SU-DHL-6 (cell line): Measurements from ENCODE around the gene PCSK2.

Experiments
- H2AFZ ChIP-seq: fragments of 200-600 bp; sonication (generic); 2 replicates; pipeline ENCODE4 v1.6.1; 2014; ENCODE audit warnings: low read depth, mild to moderate bottlenecking, moderate library complexity, mixed read lengths, antibody characterized with exemption, low read length; ENCODE audit not compliant: severe bottlenecking
- H3F3A ChIP-seq: fragments of 200-600 bp; shearing (Covaris generic); 2 replicates; pipeline ENCODE4 v1.6.0; 2016; ENCODE audit warnings: antibody characterized with exemption, mild to moderate bottlenecking; ENCODE audit not compliant: insufficient read depth
- H3K27ac ChIP-seq: fragments of 200-600 bp; sonication (generic); 2 replicates; pipeline ENCODE4 v1.5.1; 2016; ENCODE audit warnings: low read depth, mild to moderate bottlenecking, low read length, moderate library complexity, mixed read lengths
- H3K27me3 ChIP-seq: fragments of 200-600 bp; sonication (generic), shearing (Covaris generic); 2 replicates; pipeline ENCODE4 v1.6.0; 2014; ENCODE audit warnings: mild to moderate bottlenecking, low read length
- H3K36me3 ChIP-seq: fragments of 200-600 bp; sonication (generic); 2 replicates; pipeline ENCODE4 v1.6.1; 2014; ENCODE audit warnings: mild to moderate bottlenecking, low read length, mixed read lengths
- H3K4me2 ChIP-seq: fragments of 300-600, 200-600 bp; shearing (Covaris generic), sonication (generic); 2 replicates; pipeline ENCODE4 v1.6.0; 2014; ENCODE audit warnings: low read length, low read depth, mild to moderate bottlenecking; ENCODE audit not compliant: poor library complexity, severe bottlenecking
- H3K4me3 ChIP-seq: fragments of 200-600 bp; sonication (generic); 2 replicates; pipeline ENCODE4 v1.5.1; 2014; ENCODE audit warnings: antibody characterized with exemption, low read length, mild to moderate bottlenecking, mixed read lengths; ENCODE audit not compliant: insufficient read depth, poor library complexity, severe bottlenecking
- H3K79me2 ChIP-seq: fragments of 200-600 bp; sonication (generic); 2 replicates; pipeline ENCODE4 v1.6.1; 2014; ENCODE audit warnings: mild to moderate bottlenecking, low read length, moderate library complexity; ENCODE audit not compliant: insufficient read depth
- H3K9ac ChIP-seq: fragments of 200-600 bp; sonication (generic); 2 replicates; pipeline ENCODE4 v1.7.0; 2014; ENCODE audit warnings: mild to moderate bottlenecking, low read length
- H3K9me2 ChIP-seq: fragments of 200-600 bp; sonication (generic); replicated peaks from 2 replicates; pipeline ENCODE4 v1.6.1; 2014; ENCODE audit warnings: low read length; ENCODE audit not compliant: insufficient read depth
- H3K9me3 ChIP-seq: fragments of 200-600 bp; sonication (generic); 2 replicates; pipeline ENCODE4 v1.6.1; 2014; ENCODE audit warnings: low read length, mixed read lengths; ENCODE audit not compliant: insufficient read depth
- H4K20me1 ChIP-seq: fragments of 200-600 bp; sonication (generic); 2 replicates; pipeline ENCODE4 v1.6.1; 2014; ENCODE audit warnings: low read depth, mild to moderate bottlenecking, antibody characterized with exemption, low read length, moderate library complexity, mixed read lengths
- CTCF ChIP-seq: fragments of 200-600 bp; sonication (generic); IDR thresholded peaks from one replicate; pipeline ENCODE4 v1.5.1; 2017; ENCODE audit warnings: antibody characterized with exemption, mild to moderate bottlenecking, low read length, moderate library complexity; ENCODE audit not compliant: insufficient read depth, poor library complexity, severe bottlenecking
- EZH2phosphoT487 ChIP-seq: fragments of 200-600 bp; sonication (generic), shearing (Covaris generic); conservative IDR thresholded peaks from 2 replicates; pipeline ENCODE4 v1.6.1; 2018; ENCODE audit warnings: mild to moderate bottlenecking, antibody characterized with exemption, low read length, moderate library complexity, mixed read lengths

Gene PCSK2

GRCh38 chr20:17228624-17229061, 1.8 kb downstream of the PCSK2 start:
- no peaks in the 10 kb centered on the region for H3K9me2 ChIP-seq
- no peak overlapping the region for H2AFZ ChIP-seq
- H3K4me2 ChIP-seq: no peak overlapping the region
- H4K20me1 ChIP-seq: no peaks in the 10 kb centered on the region
- H3K79me2 ChIP-seq: no peaks in the 10 kb centered on the region
- H3K27ac ChIP-seq: no peak overlapping the region
- no peaks in the 10 kb centered on the region for H3K36me3 ChIP-seq
- no peak overlapping the region for H3K4me3 ChIP-seq
- TF ChIP-seq CTCF (no peak), EZH2phosphoT487 (no peak)
- H3F3A ChIP-seq: no peaks in the 10 kb centered on the region
- no peaks in the 10 kb centered on the region for H3K9me3 ChIP-seq
- H3K9ac ChIP-seq: no peak overlapping the region
- H3K27me3 ChIP-seq: no peaks in the 10 kb centered on the region

GRCh38 chr20:17229256-17229655, 2.4 kb downstream of the PCSK2 start:
- Histone ChIP-seq H3F3A (no peaks in the 10 kb centered on the region), H3K79me2 (no peaks in the 10 kb centered on the region), H3K9me2 (no peaks in the 10 kb centered on the region), H3K9me3 (no peaks in the 10 kb centered on the region), H4K20me1 (no peaks in the 10 kb centered on the region), H3K27me3 (no peaks in the 10 kb centered on the region), H3K36me3 (no peaks in the 10 kb centered on the region), H3K27ac (no peak overlapping the region), H2AFZ (no peak overlapping the region), H3K4me2 (no peak overlapping the region), H3K9ac (no peak overlapping the region), H3K4me3 (no peak overlapping the region)
- no peak for TF ChIP-seq EZH2phosphoT487
- TF ChIP-seq CTCF: no peak

- Histone ChIP-seq H3K27ac (no peak overlapping the region), H3K4me2 (no peak overlapping the region), H3K27me3 (no peaks in the 10 kb centered on the region), H3K36me3 (no peaks in the 10 kb centered on the region), H3K9me2 (no peaks in the 10 kb centered on the region), H2AFZ (no peak overlapping the region), H3K9me3 (no peaks in the 10 kb centered on the region), H3K79me2 (no peaks in the 10 kb centered on the region), H3K4me3 (no peak overlapping the region), H3K9ac (no peak overlapping the region), H3F3A (no peaks in the 10 kb centered on the region), H4K20me1 (no peaks in the 10 kb centered on the region)
- TF ChIP-seq CTCF (no peak), EZH2phosphoT487 (no peak)
These were observed 6.8 kb downstream of the PCSK2 start for GRCh38 chr20:17233626-17234025.
